Measurements from ENCODE around the gene HIRIP3. TPM values are rescaled to one million over a fixed set of nuclear protein-coding genes. Genes with fewer than 3 reads are reported as not detected.

The HIRIP3 gene
- polyA plus RNA-seq, 1 of the 3 experiments (the other 2 are of a cell fraction) = 18.9 TPM

- ChIA-PET POLR2A (no interaction called here), CTCF (interaction anchor here (0.8 to 8.2 kb wide), 7 partner anchors 9 to 167 kb away, joined by 3 to 41 read pairs (median 3); partner anchors contain the start of genes PAGR1 and TMEM219)
- peak; percentile 56 for DNase-seq
- H3K4me1 ChIP-seq (ENCODE audit: control insufficient read depth in 1 of 2, insufficient read depth in 2 of 2, low read depth in 1 of 2, low read length in 1 of 2) = peaks cover 20 to 25% of the 10 kb centered on the region in 2 experiments; a peak in 3 of 4 replicates
- H3K9ac ChIP-seq = peak overlapping the region; percentile 82
- no peaks in the 10 kb centered on the region for H3K9me3 ChIP-seq
- TF ChIP-seq NRF1 (IDR thresholded peaks at IDR 0.05; ENCODE audit: low read depth, low read length) (no peak), PBX3 (IDR thresholded peaks at IDR 0.05) (no peak), SMC3 (IDR thresholded peaks at IDR 0.05; ENCODE audit: low read depth, low read length) (no peak), CHD2 (IDR thresholded peaks at IDR 0.05; ENCODE audit: low read length, partially characterized antibody) (no peak), EP300 (IDR thresholded peaks at IDR 0.05; ENCODE audit: borderline replicate concordance in 1 of 2, low read depth in 1 of 2, low read length in 1 of 2) (no peak), POLR2AphosphoS5 (IDR thresholded peaks at IDR 0.05; ENCODE audit: low read depth, low read length) (no peak), IRF3 (IDR thresholded peaks at IDR 0.05; ENCODE audit: low read depth, low read length) (no peak), RXRA (IDR thresholded peaks at IDR 0.05; ENCODE audit: borderline replicate concordance, low read depth) (no peak), CTCF (IDR thresholded peaks at IDR 0.05) (no peak), MXI1 (IDR thresholded peaks at IDR 0.05; ENCODE audit: low read depth, low read length) (no peak), ZBTB33 (IDR thresholded peaks at IDR 0.05; ENCODE audit: borderline replicate concordance, low read depth) (no peak), GATA2 (CRISPR knock-in tag; IDR thresholded peaks at IDR 0.05) (no peak), SIN3A (IDR thresholded peaks at IDR 0.05; ENCODE audit: borderline replicate concordance, low read depth, low read length) (no peak), RAD21 (IDR thresholded peaks at IDR 0.05; ENCODE audit: low read length) (no peak), NFIC (IDR thresholded peaks at IDR 0.05; ENCODE audit: borderline replicate concordance) (no peak), YY1 (IDR thresholded peaks at IDR 0.05; ENCODE audit: low read depth) (no peak), MAX (IDR thresholded peaks at IDR 0.05; ENCODE audit: low read depth) (no peak)
- 3% methylated on average over 19 of the region's 31 CpGs for WGBS (ENCODE audit: low lambda C conversion rate)
- H2AFZ ChIP-seq (ENCODE audit: low read depth) = peak overlapping the region; percentile 68
- H3K4me3 ChIP-seq (ENCODE audit: low read depth in 2 of 2, low read length in 1 of 2) = peak overlapping the region; percentile 87 to 91
- no peaks in the 10 kb centered on the region for H3K9me2 ChIP-seq
- H3K27ac ChIP-seq (ENCODE audit: low read depth in 2 of 2, low read length in 1 of 2) = peak overlapping the region; percentile 69 to 88
- no peaks in the 10 kb centered on the region for H3K27me3 ChIP-seq (ENCODE audit: insufficient read depth)
- H4K20me1 ChIP-seq (ENCODE audit: insufficient read depth) = peaks cover 38% of the 10 kb centered on the region
- H3K4me2 ChIP-seq = peak overlapping the region; percentile 99
- H3F3A ChIP-seq (replicated peaks; ENCODE audit: insufficient read depth) = peaks cover 11% of the 10 kb centered on the region
- H3K79me2 ChIP-seq (ENCODE audit: insufficient read depth) = peaks cover 46% of the 10 kb centered on the region
- peaks cover 9 to 30% of the 10 kb centered on the region in 2 experiments for H3K36me3 ChIP-seq (replicated peaks in 1 of 2; ENCODE audit: control insufficient read depth in 1 of 2, insufficient read depth in 2 of 2, low read length in 1 of 2)
These were observed 20.9 kb downstream of the HIRIP3 start for GRCh38 chr16:29974291-29975133.
